GM23338 (cell line): ENCODE results near the gene GAD1.

Source experiments
- CREB1 ChIP-seq: fragments of 250-450 bp; sonication (Bioruptor Pico); IDR thresholded peaks from 2 replicates; pipeline ENCODE4 v1.5.0; 2020; ENCODE audit warnings: low read depth, mild to moderate bottlenecking, moderate library complexity
- CTCF ChIP-seq, 2 experiments: fragments of 200-600 bp in 1 of 2; sonication (generic) in 1 of 2; conservative IDR thresholded peaks; 2 replicates each; pipeline versions ENCODE4 v1.5.1 to v1.6.1; 2016 to 2017; ENCODE audit warnings: antibody characterized with exemption in 2 of 2, low read depth in 2 of 2, mild to moderate bottlenecking in 2 of 2, moderate library complexity in 1 of 2
- EZH2 ChIP-seq: fragments of 200-600 bp; sonication (generic); IDR thresholded peaks from one replicate; pipeline ENCODE4 v1.8.0; 2017; ENCODE audit warnings: antibody characterized with exemption, mild to moderate bottlenecking, low read depth; ENCODE audit not compliant: unreplicated experiment
- EZH2phosphoT487 ChIP-seq: fragments of 200-600 bp; sonication (generic); IDR thresholded peaks from one replicate; pipeline ENCODE4 v1.8.1; 2018; ENCODE audit warnings: antibody characterized with exemption; ENCODE audit not compliant: unreplicated experiment
- POLR2AphosphoS5 ChIP-seq: IDR thresholded peaks from 2 replicates; pipeline ENCODE4 v1.6.1; 2016; ENCODE audit warnings: antibody characterized with exemption, low read depth
- REST ChIP-seq: IDR thresholded peaks from one replicate; pipeline ENCODE4 v1.6.1; 2018; ENCODE audit warnings: antibody characterized with exemption; ENCODE audit not compliant: unreplicated experiment

DNA sequence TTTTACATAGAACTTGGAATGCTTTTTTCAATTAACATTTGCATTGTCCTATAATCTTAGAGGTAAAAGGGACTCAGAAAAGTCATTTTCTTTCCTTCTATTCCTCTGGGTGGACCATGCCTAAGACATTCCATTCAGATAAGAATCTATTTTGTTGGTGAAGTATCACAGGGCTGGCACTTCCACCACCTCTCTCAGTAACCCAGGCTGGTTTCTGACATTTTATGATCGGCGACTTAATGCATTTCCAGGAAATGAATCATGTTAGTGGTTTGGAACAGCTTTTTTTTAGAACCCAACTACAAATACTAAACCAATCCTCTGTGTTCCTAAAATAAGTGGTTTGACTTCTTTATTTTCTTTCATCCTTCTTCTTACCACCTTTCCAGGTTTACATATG is 27.0 kb downstream of the GAD1 start:
- TF ChIP-seq CTCF (conservative IDR thresholded peaks at IDR 0.05; ENCODE audit: low read depth in 2 of 2) (no peak), REST (no peak), EZH2 (no peak), EZH2phosphoT487 (no peak), POLR2AphosphoS5 (no peak), CREB1 (CRISPR knock-in tag) (no peak)
